B cell (primary cell): ENCODE measurements around the gene ARSI. TPM values are rescaled to one million over a fixed set of nuclear protein-coding genes. Genes with fewer than 3 reads are reported as not detected.
A peak's percentile ranks its signal among the peaks of the same experiment; 100 is the strongest.

ENCODE experiments used
- ATAC-seq: fragments of 200-7000 bp; cut with Tn5 transposase; one replicate; pipeline ENCODE4 v1.10.0; 2021; ENCODE audit warnings: low read depth, mild to moderate bottlenecking, moderate number of reproducible peaks, moderate library complexity
- CTCF ChIA-PET: fragments of 350-600 bp; sonication (Branson Sonifier 250); formaldehyde crosslinking; loops from one replicate; lab custom pipeline; 2021; ENCODE audit warnings: antibody characterized with exemption, inconsistent platforms; lab: Charles Lee
- POLR2A ChIA-PET: fragments of 350-600 bp; sonication (Branson Sonifier 250); formaldehyde crosslinking; loops from one replicate; lab custom pipeline; 2021; ENCODE audit warnings: antibody characterized with exemption; lab: Charles Lee
- DNase-seq: peaks from one replicate; pipeline ENCODE4 v3.0.0; 2013
- H2AFZ ChIP-seq: 2 replicates; pipeline ENCODE4 v1.6.1; 2012; ENCODE audit warnings: mild to moderate bottlenecking, low read depth, low read length; ENCODE audit not compliant: insufficient read depth, poor library complexity, severe bottlenecking
- H3K27ac ChIP-seq, 2 donors: 1 replicate in 1 of 2; 2 replicates in 1 of 2; pipeline ENCODE4 v1.5.1; 2012 to 2013; ENCODE audit warnings: low read length in 2 of 2, mild to moderate bottlenecking in 2 of 2, moderate library complexity in 1 of 2
- H3K27me3 ChIP-seq, 4 experiments: fragments of 200-600 bp in 1 of 4; sonication (generic) in 1 of 4; replicated peaks in 1 of 4; 1 replicate in 2 of 4; 2 replicates in 2 of 4; pipeline versions ENCODE4 v1.6.1 to v1.7.0; 2013 to 2016; ENCODE audit warnings: low read length in 3 of 4, mild to moderate bottlenecking in 2 of 4, mixed read lengths in 1 of 4, moderate library complexity in 1 of 4; ENCODE audit not compliant: insufficient read depth in 4 of 4, control insufficient read depth in 3 of 4; ENCODE audit errors: control extremely low read depth in 1 of 4
- H3K36me3 ChIP-seq, 2 experiments: replicated peaks in 1 of 2; 1 replicate in 1 of 2; 2 replicates in 1 of 2; pipeline versions ENCODE4 v1.6.1 to v1.7.1; 2013; ENCODE audit warnings: low read length in 1 of 2; ENCODE audit not compliant: insufficient read depth in 2 of 2, control insufficient read depth in 1 of 2; ENCODE audit errors: control extremely low read depth in 1 of 2, extremely low read depth in 1 of 2
- H3K4me1 ChIP-seq, 2 donors: fragments of 200-600 bp in 1 of 2; sonication (generic) in 1 of 2; 1 replicate in 1 of 2; 2 replicates in 1 of 2; pipeline versions ENCODE4 v1.5.1 to v1.6.1; 2013 to 2017; ENCODE audit warnings: low read length in 2 of 2; ENCODE audit not compliant: control insufficient read depth in 2 of 2, insufficient read depth in 2 of 2
- H3K4me2 ChIP-seq: replicated peaks from 2 replicates; pipeline ENCODE3; 2012; ENCODE audit warnings: mild to moderate bottlenecking, low read depth, low read length; ENCODE audit not compliant: poor library complexity, severe bottlenecking
- H3K4me3 ChIP-seq, 5 experiments: fragments of 200-600 bp in 1 of 5; sonication (generic) in 1 of 5; 1 replicate in 3 of 5; 2 replicates in 2 of 5; pipeline versions ENCODE4 v1.5.1 to v1.7.0; 2011 to 2016; ENCODE audit warnings: low read length in 4 of 5, mild to moderate bottlenecking in 4 of 5, low read depth in 2 of 5, control low read depth in 1 of 5, moderate library complexity in 1 of 5; ENCODE audit not compliant: insufficient read depth in 1 of 5; ENCODE audit errors: control extremely low read depth in 1 of 5, extremely low read depth in 1 of 5
- H3K79me2 ChIP-seq: fragments of 200-600 bp; sonication (generic); one replicate; pipeline ENCODE4 v1.6.0; 2016; ENCODE audit warnings: low read length; ENCODE audit not compliant: control insufficient read depth, insufficient read depth
- H3K9ac ChIP-seq: fragments of 200-600 bp; sonication (generic); 2 replicates; pipeline ENCODE4 v1.6.1; 2017; ENCODE audit warnings: mild to moderate bottlenecking, low read length, moderate library complexity
- H3K9me3 ChIP-seq, 3 donors: one replicate each; pipeline versions ENCODE4 v1.6.1 to v1.7.1; 2013; ENCODE audit warnings: low read length in 2 of 3; ENCODE audit not compliant: control insufficient read depth in 2 of 3, insufficient read depth in 1 of 3; ENCODE audit errors: control extremely low read depth in 1 of 3
- H4K20me1 ChIP-seq: 2 replicates; pipeline ENCODE4 v1.6.0; 2012; ENCODE audit warnings: mild to moderate bottlenecking, low read length; ENCODE audit not compliant: insufficient read depth, control insufficient read depth, poor library complexity, severe bottlenecking
- H3K27ac Mint-ChIP-seq: one replicate; pipeline ENCODE4 v1.8.0; 2021; ENCODE audit warnings: mixed read lengths
- H3K27me3 Mint-ChIP-seq: one replicate; pipeline ENCODE4 v1.8.0; 2021; ENCODE audit warnings: mixed read lengths
- H3K4me1 Mint-ChIP-seq: one replicate; pipeline ENCODE4 v1.8.0; 2021; ENCODE audit warnings: mixed read lengths
- H3K4me3 Mint-ChIP-seq: one replicate; pipeline ENCODE4 v1.8.0; 2021; ENCODE audit warnings: mixed read lengths
- H3K9me3 Mint-ChIP-seq: one replicate; pipeline ENCODE4 v1.8.0; 2022; ENCODE audit warnings: mixed read lengths; ENCODE audit not compliant: insufficient read depth
- EZH2 ChIP-seq: IDR thresholded peaks from 2 replicates; pipeline ENCODE4 v1.6.1; 2012; ENCODE audit warnings: borderline replicate concordance, low read depth, mild to moderate bottlenecking, moderate library complexity, low read length; ENCODE audit not compliant: insufficient read depth, poor library complexity, severe bottlenecking
- whole genome bisulfite sequencing: methylation state at CpG from one replicate; pipeline ENCODE4 v1.1.5; 2013; ENCODE audit warnings: missing lambda C conversion rate; ENCODE audit not compliant: insufficient coverage; 5-methylcytosine and 5-hydroxymethylcytosine counted together
- intact Hi-C: fragments of 100-400 bp; cut with micrococcal nuclease; formaldehyde crosslinking; loops from one replicate; pipeline ENCODE4 v1.10.0; 2022
- polyA plus RNA-seq: library from polyadenylated mRNA; depleted of rRNA; stranded (reverse); fragments of >200 nt; gene quantifications from 2 replicates; pipeline ENCODE4 v1.2.3, GENCODE V29; 2012
- total RNA-seq, 2 donors: library from RNA; stranded (reverse); fragments of 120-200 nt in 1 of 2; gene quantifications; 1 replicate in 1 of 2; 2 replicates in 1 of 2; pipeline versions ENCODE4 v1.2.3 to v1.2.4, GENCODE V29; 2013 to 2022
- TF ChIP-seq, protein P1 (sequence below): fragments of 200-600 bp; IDR thresholded peaks from one replicate; pipeline ENCODE4 v1.8.0; 2022; ENCODE audit warnings: antibody characterized with exemption, mild to moderate bottlenecking

The ARSI gene
- total and polyA plus RNA-seq, 2 donors (not counting 1 experiment from before 2014, with no cell fraction given): not detected

DNA sequence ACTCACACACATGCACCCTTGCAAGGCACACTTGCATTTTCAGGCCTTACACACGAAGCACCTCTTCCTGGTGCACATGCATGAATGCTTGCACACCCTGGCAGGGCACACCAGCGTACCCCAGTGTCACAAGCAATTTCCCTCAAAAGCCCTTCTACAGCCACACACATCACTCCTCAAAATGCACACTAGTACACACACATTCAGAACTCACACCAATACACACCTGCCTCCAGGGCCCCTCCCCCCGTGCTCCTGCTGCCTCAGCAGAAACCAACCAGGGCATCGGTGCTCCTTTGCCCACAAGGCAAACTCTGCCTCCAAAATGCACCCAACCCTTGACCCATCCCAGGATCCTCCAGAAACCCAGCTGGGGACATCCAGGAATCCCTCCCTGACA is 14.3 kb downstream of the ARSI start:
- Histone ChIP-seq H3K79me2 (no peaks in the 10 kb centered on the region), H3K4me3 (no peak overlapping the region), H3K27me3 (peaks cover 0 to 9% (median 3%) of the 10 kb centered on the region in 4 experiments), H3K4me1 (no peaks in the 10 kb centered on the region), H3K9ac (no peak overlapping the region), H3K4me2 (no peak overlapping the region), H3K36me3 (no peaks in the 10 kb centered on the region), H3K27ac (no peak overlapping the region), H2AFZ (no peak overlapping the region), H4K20me1 (no peaks in the 10 kb centered on the region), H3K9me3 (no peaks in the 10 kb centered on the region)
- ChIA-PET CTCF (no interaction called here), POLR2A (interaction anchor here (0.7 kb wide), 1 partner anchor 397 kb away, joined by 4 read pairs; no protein-coding TSS in a partner anchor)
- intact Hi-C loops: no loop called here
- TF ChIP-seq, protein P1, sequence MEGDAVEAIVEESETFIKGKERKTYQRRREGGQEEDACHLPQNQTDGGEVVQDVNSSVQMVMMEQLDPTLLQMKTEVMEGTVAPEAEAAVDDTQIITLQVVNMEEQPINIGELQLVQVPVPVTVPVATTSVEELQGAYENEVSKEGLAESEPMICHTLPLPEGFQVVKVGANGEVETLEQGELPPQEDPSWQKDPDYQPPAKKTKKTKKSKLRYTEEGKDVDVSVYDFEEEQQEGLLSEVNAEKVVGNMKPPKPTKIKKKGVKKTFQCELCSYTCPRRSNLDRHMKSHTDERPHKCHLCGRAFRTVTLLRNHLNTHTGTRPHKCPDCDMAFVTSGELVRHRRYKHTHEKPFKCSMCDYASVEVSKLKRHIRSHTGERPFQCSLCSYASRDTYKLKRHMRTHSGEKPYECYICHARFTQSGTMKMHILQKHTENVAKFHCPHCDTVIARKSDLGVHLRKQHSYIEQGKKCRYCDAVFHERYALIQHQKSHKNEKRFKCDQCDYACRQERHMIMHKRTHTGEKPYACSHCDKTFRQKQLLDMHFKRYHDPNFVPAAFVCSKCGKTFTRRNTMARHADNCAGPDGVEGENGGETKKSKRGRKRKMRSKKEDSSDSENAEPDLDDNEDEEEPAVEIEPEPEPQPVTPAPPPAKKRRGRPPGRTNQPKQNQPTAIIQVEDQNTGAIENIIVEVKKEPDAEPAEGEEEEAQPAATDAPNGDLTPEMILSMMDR: no peak
- no peak for TF ChIP-seq EZH2
- Mint-ChIP-seq H3K27ac (no peak overlapping the region), H3K9me3 (no peaks in the 10 kb centered on the region), H3K27me3 (peaks cover 15% of the 10 kb centered on the region), H3K4me1 (no peaks in the 10 kb centered on the region), H3K4me3 (no peak overlapping the region)
- DNase-seq: no peak
- no peak for ATAC-seq
- WGBS: 84% methylated on average over 4 of the region's 4 CpGs

DNA sequence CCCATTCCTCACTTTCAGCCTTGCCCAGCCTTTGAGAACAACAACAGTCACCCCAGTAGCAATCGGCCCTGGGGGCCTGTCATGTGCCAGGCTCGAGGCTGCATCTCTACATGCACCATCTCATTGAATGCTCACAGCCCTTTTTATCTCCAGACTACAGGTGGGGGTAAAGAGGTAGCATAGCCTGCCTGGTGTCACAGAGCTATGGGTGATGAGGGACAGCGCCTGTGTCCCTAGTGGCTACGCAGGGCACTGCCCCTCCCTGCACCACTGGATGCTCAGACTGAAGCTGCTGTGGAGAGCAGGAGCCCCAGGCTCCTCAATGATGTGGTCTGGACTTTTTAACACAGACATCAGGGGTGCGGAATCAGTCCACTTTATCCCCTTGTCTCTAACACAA is 15.9 kb downstream of the ARSI start:
- Histone ChIP-seq H3K79me2 (no peaks in the 10 kb centered on the region), H3K4me1 (no peaks in the 10 kb centered on the region), H3K27ac (no peak overlapping the region), H3K27me3 (peaks cover 0 to 9% (median 1%) of the 10 kb centered on the region in 4 experiments), H3K4me3 (no peak overlapping the region), H3K4me2 (no peak overlapping the region), H3K36me3 (no peaks in the 10 kb centered on the region), H4K20me1 (no peaks in the 10 kb centered on the region), H3K9me3 (no peaks in the 10 kb centered on the region), H2AFZ (no peak overlapping the region), H3K9ac (no peak overlapping the region)
- ATAC-seq (no peak), DNase-seq (no peak)
- ChIA-PET CTCF (no interaction called here), POLR2A (no interaction called here)
- Mint-ChIP-seq H3K4me1 (no peaks in the 10 kb centered on the region), H3K27me3 (peaks cover 19% of the 10 kb centered on the region), H3K4me3 (no peak overlapping the region), H3K27ac (no peak overlapping the region), H3K9me3 (no peaks in the 10 kb centered on the region)
- 90% methylated on average over 3 of the region's 5 CpGs for WGBS
- intact Hi-C loops: no loop called here
- TF ChIP-seq EZH2: no peak
- TF ChIP-seq, protein P1: peak; percentile 32
